Osteocyte (in vitro differentiated cells): Measurements from ENCODE around the gene ANKRD9. TPM values are rescaled to one million over a fixed set of nuclear protein-coding genes. Genes with fewer than 3 reads are reported as not detected.

Source experiments
- DNase-seq: peaks from one replicate; pipeline ENCODE4 v3.0.0; 2021; ENCODE audit warnings: mixed read lengths; ENCODE audit not compliant: unreplicated experiment; ENCODE audit errors: extremely low spot score
- H3K27ac Mint-ChIP-seq: one replicate; pipeline ENCODE4 v1.8.0; 2021; ENCODE audit warnings: mild to moderate bottlenecking, mixed read lengths; ENCODE audit not compliant: unreplicated experiment
- H3K27me3 Mint-ChIP-seq: one replicate; pipeline ENCODE4 v1.8.0; 2021; ENCODE audit warnings: mixed read lengths; ENCODE audit not compliant: unreplicated experiment
- H3K36me3 Mint-ChIP-seq: one replicate; pipeline ENCODE4 v1.8.0; 2021; ENCODE audit warnings: mixed read lengths; ENCODE audit not compliant: unreplicated experiment
- H3K4me1 Mint-ChIP-seq: one replicate; pipeline ENCODE4 v1.8.0; 2021; ENCODE audit warnings: mixed read lengths; ENCODE audit not compliant: unreplicated experiment
- H3K4me3 Mint-ChIP-seq: one replicate; pipeline ENCODE4 v1.8.0; 2021; ENCODE audit warnings: mild to moderate bottlenecking, moderate library complexity, mixed read lengths; ENCODE audit not compliant: unreplicated experiment
- H3K9me3 Mint-ChIP-seq: one replicate; pipeline ENCODE4 v1.8.0; 2021; ENCODE audit warnings: mixed read lengths; ENCODE audit not compliant: unreplicated experiment
- CTCF ChIP-seq: fragments of 200-600 bp; sonication (generic); IDR thresholded peaks from 2 replicates; pipeline ENCODE4 v1.5.0; 2021; ENCODE audit warnings: antibody characterized with exemption, mild to moderate bottlenecking, moderate library complexity
- total RNA-seq: library from RNA; stranded (reverse); gene quantifications from 2 replicates; pipeline ENCODE4 v1.2.1, GENCODE V29; 2021

ANKRD9 gene
- total RNA-seq, 1 donor from 2014 or later: 13.6 TPM

DNA sequence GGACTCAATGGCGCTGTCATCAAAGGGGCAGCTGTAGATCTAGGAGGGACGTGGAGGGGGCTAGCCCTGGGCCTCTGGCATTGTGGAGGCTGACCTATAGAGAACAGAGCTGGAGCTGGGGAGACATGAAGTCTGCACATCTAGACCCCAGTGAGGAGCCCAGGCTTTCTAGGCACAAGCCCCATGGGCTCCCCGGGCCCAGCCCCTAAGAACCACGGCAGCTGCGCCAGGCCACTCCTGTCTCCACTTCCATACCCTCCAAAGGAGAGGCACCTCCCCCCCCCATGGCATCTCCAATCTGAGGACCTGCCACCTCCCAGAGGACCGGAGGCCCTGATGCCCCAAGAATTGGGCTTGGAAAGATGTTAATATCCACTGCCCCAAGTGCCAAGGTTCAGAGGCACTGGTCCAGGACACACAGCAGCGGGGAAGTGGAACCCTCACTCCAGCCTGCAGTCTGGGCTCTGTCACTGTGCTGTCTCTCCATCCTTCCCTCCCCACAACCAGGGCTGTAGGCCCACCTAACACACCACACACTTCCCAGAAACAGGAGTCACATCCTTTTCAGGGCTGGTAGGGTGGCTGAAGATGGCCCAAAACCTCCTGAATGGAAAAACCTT is 4.5 kb downstream of the ANKRD9 start:
- Mint-ChIP-seq H3K4me3 (no peak overlapping the region), H3K9me3 (no peaks in the 10 kb centered on the region), H3K4me1 (peaks cover 8% of the 10 kb centered on the region), H3K36me3 (peaks cover 2% of the 10 kb centered on the region), H3K27ac (no peak overlapping the region), H3K27me3 (no peaks in the 10 kb centered on the region)
- no peak for DNase-seq
- TF ChIP-seq CTCF: no peak

DNA sequence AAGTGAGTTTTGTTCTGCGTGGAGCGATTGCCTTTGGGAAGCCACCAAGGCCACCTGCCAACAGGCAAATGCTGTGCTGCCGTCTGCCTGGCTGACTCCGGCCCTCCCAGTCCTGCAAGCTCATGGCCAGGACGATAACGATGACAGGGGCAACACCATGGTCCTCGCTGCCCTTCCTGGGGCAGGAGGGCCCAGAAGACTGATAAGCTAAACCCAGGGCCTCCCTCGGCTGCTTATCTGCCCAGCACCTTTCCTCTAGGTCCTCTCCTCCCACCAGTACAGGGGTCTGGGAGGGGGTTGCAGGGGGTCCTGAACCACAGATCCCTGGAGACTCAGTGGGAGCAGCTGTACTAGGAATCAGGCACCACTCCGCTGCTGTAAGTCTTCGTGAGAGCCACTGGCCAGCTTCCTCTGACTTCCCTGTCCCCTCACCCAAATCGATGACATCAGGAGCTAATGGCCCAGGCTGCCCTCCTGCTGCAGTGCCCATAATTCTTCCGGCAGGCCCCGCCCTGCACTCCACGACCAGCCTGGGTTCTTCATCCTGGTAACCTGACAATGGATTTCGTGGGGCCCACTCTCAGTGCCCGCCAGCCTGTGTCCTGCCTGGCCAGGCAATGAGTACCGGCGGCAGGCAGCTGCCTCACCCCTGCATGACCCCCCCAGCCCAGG is 5.1 kb downstream of the ANKRD9 start:
- no peak for TF ChIP-seq CTCF
- Mint-ChIP-seq H3K4me3 (no peak overlapping the region), H3K27me3 (no peaks in the 10 kb centered on the region), H3K4me1 (peaks cover 8% of the 10 kb centered on the region), H3K27ac (no peak overlapping the region), H3K9me3 (no peaks in the 10 kb centered on the region), H3K36me3 (peaks cover 2% of the 10 kb centered on the region)
- DNase-seq: no peak

DNA sequence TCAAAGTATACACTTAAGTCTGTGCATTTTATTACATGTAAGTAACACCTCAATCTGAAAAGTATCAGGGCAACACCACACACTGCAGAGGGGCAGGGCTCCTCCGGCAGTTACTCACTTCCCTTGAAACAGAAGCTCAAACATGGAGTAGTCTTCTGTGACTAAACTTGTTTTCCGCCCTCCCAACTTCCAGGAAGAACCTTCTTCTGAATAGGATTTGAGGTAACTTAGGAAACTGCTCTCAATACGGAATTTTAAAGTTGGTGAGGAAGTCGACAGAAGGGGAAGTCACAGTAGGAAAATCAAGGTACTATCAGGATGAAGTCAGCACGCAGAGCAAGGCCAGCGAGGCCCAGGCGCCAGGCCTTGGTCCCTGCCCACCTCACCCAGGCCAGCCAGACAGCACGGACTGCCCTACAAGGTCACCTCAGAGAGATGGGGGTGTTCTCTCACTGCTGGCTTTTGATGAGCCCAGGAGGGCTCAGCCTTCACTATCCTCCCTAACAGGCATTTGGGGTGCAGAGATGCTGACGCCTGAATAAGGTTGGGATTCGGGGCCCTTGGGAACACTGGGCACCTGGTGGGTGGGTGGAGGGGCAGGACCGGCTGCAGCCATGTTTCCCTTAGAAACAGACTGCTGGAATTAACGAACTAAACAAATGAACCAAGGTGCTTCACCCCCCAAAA is 5.8 kb downstream of the ANKRD9 start:
- Mint-ChIP-seq H3K4me3 (no peak overlapping the region), H3K27ac (peak overlapping the region; percentile 10), H3K27me3 (no peaks in the 10 kb centered on the region), H3K9me3 (no peaks in the 10 kb centered on the region), H3K36me3 (peaks cover 6% of the 10 kb centered on the region), H3K4me1 (peaks cover 7% of the 10 kb centered on the region)
- no peak for TF ChIP-seq CTCF
- DNase-seq: no peak

DNA sequence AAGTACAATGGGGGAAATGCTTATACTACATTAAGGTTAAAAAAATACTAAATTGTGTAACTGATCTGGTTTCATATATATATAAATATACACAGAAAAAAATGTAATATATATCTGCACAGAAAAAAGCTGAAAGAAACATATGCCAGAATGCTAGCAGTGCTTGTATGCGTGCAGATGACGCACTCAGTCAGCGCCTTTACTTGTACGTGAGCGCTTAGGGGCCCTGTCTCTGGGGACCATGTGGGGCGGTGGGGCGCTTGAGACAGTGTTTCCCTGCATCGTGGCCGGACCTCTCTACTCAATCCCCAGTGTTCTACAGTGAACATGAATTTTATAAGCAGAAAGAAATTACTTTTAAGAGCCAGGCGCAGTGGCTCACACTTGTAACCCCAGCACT is 7.0 kb downstream of the ANKRD9 start:
- no peak for DNase-seq
- Mint-ChIP-seq H3K27ac (no peak overlapping the region), H3K4me3 (no peak overlapping the region), H3K36me3 (peaks cover 11% of the 10 kb centered on the region), H3K9me3 (no peaks in the 10 kb centered on the region), H3K4me1 (peaks cover 2% of the 10 kb centered on the region), H3K27me3 (no peaks in the 10 kb centered on the region)
- TF ChIP-seq CTCF: no peak

DNA sequence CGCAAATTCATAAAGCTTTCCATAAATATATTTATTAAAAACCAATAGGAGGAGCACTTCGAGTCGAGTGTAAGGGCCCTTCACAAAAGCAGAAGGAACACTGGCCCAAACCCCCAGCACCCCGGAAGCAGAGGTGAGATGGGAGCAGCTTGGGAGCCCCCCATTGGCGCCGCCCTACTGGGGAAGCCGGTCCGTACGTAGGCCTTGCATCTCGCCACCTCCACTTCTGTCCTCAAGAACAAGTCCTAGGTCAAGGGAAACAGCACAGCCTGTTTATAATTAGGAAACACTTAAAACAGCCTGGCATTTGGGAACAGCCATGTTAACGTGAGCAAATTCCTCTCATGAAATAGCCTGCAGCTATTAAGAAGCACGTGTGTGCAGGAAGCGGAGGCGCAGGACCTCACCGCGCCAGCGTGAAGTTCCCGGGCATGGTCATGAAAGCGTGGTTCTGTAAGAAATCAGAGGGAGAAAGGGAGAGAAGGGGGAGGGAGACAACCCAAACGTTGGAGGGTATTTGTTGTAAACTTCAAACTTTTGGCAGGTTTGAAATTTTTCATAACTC is 7.7 kb downstream of the ANKRD9 start:
- Mint-ChIP-seq H3K4me3 (no peak overlapping the region), H3K9me3 (no peaks in the 10 kb centered on the region), H3K27ac (no peak overlapping the region), H3K4me1 (peaks cover 2% of the 10 kb centered on the region), H3K27me3 (no peaks in the 10 kb centered on the region), H3K36me3 (peaks cover 11% of the 10 kb centered on the region)
- peak; percentile 16 for TF ChIP-seq CTCF
- no peak for DNase-seq
